Left renal cortex interstitium (tissue), 4 donors: ENCODE results near the gene PSMD9. TPM values are rescaled to one million over a fixed set of nuclear protein-coding genes. Genes with fewer than 3 reads are reported as not detected.
"Not testable (repeated sequence)": the region's sequence is repeated elsewhere in the genome, so short reads cannot be mapped to it uniquely, and the experiment has no call there.

Experiments
- DNase-seq, 4 donors: peaks; one replicate each; pipeline ENCODE4 v3.0.0-alpha.2; 2013; ENCODE audit warnings: low read depth in 4 of 4, low spot score in 2 of 4, missing footprints in 1 of 4
- polyA plus RNA-seq, 4 donors: library from polyadenylated mRNA; unstranded; fragments of 120-200 nt; gene quantifications; one replicate each; pipeline ENCODE4 v1.2.1, GENCODE V29; 2013; ENCODE audit not compliant: insufficient read length in 4 of 4

PSMD9 gene, protein sequence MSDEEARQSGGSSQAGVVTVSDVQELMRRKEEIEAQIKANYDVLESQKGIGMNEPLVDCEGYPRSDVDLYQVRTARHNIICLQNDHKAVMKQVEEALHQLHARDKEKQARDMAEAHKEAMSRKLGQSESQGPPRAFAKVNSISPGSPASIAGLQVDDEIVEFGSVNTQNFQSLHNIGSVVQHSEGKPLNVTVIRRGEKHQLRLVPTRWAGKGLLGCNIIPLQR
- 10 to 100 TPM; 52.2 to 61.8 (median 55.7) TPM for polyA plus RNA-seq

DNA sequence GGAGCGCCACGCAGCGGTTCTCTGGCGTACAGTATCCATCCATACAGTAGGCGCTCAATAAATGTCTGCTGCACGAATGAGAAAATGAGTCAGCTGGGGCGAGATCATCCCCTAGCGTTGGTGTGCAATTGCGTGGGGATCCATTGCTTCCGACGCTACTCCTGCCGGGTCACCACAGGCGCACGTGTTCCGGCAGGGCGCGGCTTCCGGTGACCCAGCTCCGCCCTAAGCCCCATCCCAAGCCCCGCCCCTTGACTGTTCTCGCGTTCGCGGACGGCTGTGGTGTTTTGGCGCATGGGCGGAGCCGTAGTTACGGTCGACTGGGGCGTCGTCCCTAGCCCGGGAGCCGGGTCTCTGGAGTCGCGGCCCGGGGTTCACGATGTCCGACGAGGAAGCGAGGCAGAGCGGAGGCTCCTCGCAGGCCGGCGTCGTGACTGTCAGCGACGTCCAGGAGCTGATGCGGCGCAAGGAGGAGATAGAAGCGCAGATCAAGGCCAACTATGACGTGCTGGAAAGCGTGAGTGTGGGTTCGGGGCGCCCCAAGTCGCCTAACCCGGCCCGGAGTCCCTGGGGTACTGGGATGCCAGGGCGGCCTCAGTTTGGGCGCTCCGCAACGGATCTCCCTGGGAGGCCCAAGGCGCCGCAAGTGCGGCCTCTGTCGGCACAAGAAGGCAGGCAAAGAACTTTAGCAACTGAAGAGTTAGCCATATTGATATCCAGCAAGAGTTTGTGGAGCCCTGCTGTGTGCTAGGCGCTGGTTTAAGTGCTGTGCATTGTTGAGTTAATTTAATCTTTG, at the start of gene PSMD9:
TSS of gene PSMD9 (plus strand) at position 313 of the 796 bp plus-strand sequence. CDS start at position 380, 67 bp downstream.
- peak; percentile 89 to 95 (median 90) for DNase-seq

DNA sequence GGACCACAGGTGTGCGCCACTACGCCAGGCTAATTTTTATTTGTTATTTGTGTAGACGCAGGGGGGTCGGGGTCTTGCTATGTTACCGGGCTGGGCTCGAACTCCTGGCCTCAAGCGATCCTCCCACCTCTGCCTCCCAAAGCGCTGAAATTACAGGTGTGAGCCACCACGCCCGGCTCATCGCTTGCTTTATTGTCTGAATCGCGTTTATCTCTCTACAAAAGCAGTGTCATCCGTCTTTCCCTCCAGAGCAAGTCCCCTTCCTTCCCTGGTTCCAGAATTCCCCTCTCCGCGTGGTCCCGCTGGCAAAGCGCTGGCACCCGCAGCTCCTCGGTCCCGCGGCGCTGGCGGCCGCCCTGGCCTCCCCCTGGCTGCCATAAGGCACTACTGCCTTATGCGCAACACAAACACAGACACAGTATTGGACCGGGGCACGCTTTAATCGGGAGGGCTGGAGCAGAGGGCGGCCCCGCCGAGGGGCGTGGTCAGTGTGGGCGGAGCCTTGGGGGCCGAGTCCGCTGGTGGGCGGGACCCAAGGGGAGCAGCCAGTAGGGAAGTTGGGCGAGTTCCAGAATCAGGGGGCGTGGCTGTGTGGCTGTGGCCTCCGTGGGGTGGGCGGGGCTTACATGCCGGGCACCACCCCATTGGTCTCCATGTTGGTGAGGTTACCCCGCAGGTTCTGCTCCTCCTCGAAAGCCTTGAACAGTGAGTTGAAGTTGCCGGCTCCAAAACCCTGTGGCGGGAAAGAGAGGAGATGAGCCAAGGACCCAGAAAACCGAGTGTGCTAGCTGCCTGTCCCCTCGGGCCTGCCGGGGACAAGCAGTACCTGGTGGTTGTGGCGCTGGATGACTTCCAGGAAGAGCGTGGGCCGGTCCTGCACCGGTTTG, 49.2 kb upstream of the PSMD9 start:
- peak; percentile 86 to 94 (median 92) for DNase-seq

DNA sequence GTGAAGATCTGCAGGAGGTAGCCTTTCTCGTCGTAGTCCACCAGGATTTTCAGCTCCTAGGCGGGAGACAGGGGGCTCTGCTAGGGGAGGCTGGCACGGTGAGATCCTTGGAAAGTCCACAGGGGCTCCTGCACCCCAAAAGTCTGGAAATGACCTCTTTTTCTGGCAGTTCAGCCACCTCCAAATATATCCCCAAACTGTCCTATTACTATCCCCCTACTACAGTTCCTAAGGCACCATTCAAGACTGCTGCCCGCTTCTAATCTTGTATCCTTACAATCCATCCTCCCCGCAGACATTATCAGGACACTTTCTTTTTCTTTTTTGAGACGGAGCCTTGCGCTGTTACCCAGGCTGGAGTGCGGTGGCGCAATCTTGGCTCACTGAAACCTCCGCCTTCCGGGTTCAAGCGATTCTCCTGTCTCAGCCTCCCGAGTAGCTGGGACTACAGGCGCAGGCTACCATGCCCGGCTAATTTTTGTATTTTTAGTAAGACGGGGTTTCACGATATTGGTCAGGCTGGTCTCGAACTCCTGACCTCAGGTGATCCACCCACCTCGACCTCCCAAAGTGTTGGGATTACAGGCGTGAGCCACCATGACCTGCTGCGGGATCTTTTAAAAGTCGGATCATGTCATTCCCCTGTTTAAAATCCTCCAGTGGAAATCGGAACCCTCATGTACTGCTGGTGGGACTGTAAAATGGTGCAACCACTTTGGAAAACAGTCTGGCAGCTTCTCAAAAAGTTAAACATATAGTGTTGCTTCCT, 48.4 kb upstream of the PSMD9 start:
- DNase-seq = no peak

DNA sequence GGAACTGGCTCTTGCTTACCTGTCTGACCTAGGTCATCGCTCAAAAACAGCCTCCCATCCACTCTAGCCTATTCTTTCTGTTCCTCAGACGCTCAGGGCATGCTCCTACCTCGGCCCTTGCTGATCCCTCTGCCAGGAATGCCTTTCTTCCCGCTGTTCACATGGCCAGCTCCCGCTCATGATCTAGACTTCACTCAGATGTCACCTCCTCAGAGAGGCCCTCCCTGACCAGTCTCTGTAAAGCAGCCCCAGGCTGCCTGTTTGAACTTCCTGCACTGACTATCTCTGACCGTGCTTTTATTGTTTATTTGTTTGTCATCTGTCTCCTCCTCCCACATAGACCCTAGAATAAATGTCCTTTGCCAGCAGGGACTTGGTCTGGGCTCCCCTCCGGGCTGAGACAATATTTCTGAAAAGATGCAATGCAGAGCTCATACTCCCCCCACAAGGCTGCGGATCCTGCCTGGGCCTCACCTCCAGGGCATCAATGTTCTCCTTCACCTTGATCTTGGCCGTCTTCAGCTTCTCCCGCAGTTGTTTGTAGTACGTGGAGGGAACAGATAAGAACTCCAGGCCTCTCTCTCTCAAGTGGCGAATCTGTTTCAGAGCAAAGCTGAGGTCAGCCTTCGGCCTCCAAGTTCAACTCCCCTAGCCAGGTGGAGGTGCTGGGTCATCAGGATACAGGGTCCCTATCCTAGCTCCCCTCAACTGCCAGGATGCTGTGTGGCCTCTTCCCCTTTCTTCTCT, 45.2 kb upstream of the PSMD9 start:
- DNase-seq = no peak

GRCh38 chr12:121845701-121846100, 42.9 kb upstream of the PSMD9 start:
- no peak for DNase-seq

- DNase-seq = no peak
Observed at GRCh38 chr12:121849211-121849610, 39.4 kb upstream of the PSMD9 start.

DNA sequence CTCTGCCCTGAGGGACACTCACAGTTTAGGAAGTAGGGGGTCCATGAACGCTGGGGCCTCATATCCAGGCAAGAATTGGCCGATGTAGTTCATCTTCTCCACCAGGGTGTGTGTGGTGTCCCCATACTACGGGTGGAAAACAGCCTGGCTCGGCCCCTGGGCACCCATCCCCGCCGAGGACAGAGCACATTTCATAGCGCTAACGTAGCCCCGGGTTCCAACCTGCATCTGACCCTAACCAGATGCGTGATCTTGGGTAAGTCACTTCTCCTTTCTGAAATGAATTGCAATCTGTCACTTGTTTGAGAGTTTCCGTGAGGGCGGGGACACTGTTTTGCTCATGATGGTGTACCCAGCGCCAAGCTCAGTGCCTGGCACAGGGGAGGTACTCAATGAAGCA, 38.9 kb upstream of the PSMD9 start:
- no peak for DNase-seq

DNA sequence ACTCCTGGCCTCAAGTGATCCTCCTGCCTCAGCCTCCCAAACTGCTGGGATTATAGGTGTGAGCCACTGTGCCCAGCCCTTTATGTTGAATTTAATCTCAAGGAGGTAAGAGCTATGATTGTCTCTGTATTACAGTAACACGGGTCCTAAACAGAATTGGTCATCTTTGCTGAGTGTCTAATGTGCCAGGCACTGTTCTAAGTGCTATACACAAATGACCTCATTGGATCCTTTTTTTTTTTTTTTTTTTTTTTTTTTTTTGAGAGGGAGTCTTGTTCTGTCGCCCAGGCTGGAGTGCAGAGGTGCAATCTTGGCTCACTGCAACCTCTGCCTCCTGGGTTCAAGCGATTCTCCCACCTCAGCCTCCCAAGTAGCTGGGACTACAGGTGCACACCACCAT, 36.2 kb upstream of the PSMD9 start:
- DNase-seq = not testable (repeated sequence)

- DNase-seq = no peak
Observed at GRCh38 chr12:121857322-121858246, 31.0 kb upstream of the PSMD9 start.

- no peak for DNase-seq
Observed at GRCh38 chr12:121858318-121858661, 30.3 kb upstream of the PSMD9 start.

DNA sequence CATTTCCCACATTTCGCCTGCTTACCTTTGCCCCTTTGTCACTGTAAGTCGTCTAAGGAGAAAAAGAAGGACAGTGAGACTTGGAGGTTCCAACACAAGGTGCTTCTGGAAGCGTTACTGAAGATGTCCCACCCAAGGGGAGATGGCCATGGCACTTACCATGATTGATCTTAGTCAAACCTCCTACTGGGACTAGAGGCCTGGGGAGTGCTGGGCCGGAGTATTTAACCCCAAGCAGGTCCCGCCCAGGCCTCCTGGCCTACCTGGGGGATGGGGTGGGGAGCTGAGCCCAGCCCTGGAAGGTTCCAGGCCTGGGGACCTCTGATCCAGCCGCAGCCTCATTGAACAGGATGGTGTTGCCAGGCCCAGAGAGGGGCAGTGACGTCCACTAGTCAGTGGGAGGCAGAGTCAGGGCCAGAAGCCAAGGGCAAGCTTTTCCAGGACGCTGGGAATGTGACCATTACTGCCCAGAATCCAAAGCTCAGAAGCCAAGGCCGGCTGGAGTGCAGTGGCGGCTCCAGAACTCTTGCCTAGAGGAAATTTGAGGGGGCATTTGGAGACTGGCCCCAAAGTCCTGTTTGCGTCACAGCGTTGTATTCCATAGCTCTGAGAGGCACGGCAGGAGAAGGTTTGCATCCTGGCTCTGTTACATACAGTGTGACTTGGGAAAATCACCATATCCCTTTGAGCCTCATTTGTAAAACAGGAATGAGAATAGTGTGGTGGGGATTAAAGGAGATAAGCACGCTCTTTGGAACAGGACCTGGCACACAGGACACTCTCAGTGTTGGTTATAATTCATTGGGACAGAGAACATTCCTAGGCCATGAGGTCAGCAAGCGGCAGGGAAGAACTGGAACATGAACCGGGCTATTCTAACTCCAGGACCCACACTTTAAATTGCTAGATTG, 29.7 kb upstream of the PSMD9 start, which contains the start of gene HPD:
TSS of gene HPD (minus strand) at position 198 of the 911 bp plus-strand sequence. CDS start at position 162, 36 bp downstream.
- peak in 3 of 4 donors; percentile 21 to 49 (median 23) for DNase-seq

GRCh38 chr12:121860257-121860656, 28.3 kb upstream of the PSMD9 start:
- DNase-seq = no peak

- DNase-seq = not testable (repeated sequence)
Observed at GRCh38 chr12:121860699-121861098, 27.9 kb upstream of the PSMD9 start.

- peak in 2 of 4 donors; percentile 31 to 42 for DNase-seq
Observed at GRCh38 chr12:121861636-121862254, 26.8 kb upstream of the PSMD9 start.

GRCh38 chr12:121866331-121866730, 22.3 kb upstream of the PSMD9 start:
- no peak for DNase-seq

DNA sequence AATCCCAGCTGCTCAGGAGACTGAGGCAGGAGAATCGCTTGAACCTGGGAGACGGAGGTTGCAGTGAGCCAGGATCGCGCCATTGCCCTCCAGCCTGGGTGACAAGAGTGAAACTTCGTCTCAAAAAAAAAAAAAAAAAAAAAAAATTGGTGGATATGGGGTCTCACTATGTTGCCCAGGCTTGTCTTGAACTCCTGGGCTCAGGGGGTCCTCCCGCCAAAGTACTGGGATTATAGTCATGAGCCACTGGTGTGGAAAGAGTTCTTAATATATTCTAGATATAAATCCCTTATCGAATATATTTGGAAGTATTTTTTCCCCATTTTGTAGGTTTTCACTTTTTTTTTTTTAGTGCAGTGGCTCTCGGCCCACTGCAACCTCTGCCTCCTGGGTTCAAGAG, 19.4 kb upstream of the PSMD9 start:
- not testable (repeated sequence) for DNase-seq

DNA sequence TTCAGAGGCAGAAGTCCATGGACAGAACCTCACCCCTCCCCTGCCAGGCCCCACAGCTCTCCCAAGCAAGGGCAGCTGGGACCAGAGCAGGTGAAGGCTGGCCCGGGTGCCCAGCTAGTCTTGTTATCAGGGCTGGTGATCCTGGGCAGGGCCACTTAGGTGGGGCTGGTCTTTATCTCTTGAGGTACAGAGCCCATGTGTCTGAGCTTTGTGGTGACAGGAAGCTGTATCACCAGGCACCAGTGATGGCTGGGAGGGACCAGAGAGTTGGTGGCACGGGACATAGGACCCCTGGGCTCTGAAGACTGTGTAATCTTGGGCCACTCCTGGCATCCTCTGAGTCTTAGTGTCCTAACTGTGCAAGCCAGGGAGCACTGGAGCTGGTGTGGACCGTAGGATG, 17.1 kb upstream of the PSMD9 start:
- DNase-seq = no peak
